Measurements from ENCODE around the gene LRP2.

Gene LRP2

DNA sequence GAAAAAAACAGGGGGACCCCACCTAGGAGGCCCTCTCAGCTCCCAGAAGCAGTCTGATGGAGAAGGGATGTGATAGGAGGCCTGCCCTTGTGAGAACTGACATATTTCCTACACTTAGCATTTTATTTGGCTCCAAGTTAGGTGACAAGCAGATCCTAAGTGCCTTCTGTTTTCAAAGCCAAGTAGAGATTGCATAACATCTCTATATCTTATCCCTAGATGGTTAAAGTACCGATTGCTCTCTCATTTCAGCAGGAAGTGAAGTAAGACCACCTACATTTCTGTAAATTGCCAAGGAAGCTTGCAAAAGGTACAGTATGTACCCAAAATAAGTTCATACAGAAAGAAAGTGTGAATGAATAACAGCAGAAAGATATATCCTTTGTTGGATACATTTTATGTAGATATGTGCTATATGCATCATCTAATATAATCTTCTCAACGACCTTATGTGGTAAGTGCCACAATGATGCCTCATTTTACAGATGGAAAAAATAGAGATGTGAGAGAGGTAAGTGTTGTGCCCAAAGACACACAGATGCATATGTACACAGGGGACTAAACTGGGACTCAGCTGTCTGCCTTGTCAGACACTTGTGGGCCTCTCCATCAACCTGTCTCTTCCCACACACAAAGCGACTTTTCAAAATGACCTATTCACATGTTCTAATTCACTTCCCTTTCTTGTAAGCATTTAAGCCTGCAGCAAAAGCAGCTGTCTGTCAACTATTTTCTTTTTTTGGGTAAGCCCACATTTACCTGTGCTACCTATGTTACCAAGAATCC is 254.0 kb downstream of the LRP2 start:
- Histone ChIP-seq H2AFZ (ENCODE audit: low read depth) (no peak overlapping the region), H3K79me2 (ENCODE audit: insufficient read depth, low read depth) (no peaks in the 10 kb centered on the region), H3K9ac (no peak overlapping the region), H3K4me2 (no peak overlapping the region), H4K20me1 (ENCODE audit: insufficient read depth) (no peaks in the 10 kb centered on the region), H3K27me3 (ENCODE audit: insufficient read depth, low read depth) (no peaks in the 10 kb centered on the region), H3K36me3 (ENCODE audit: insufficient read depth) (no peaks in the 10 kb centered on the region), H3K4me1 (ENCODE audit: low read depth, poor library complexity, severe bottlenecking) (peaks cover 18% of the 10 kb centered on the region), H3K27ac (no peak overlapping the region), H3K4me3 (IDR thresholded peaks at IDR 0.05; ENCODE audit: insufficient read depth, low read depth, low read length) (no peak overlapping the region)
- TF ChIP-seq, protein P1, sequence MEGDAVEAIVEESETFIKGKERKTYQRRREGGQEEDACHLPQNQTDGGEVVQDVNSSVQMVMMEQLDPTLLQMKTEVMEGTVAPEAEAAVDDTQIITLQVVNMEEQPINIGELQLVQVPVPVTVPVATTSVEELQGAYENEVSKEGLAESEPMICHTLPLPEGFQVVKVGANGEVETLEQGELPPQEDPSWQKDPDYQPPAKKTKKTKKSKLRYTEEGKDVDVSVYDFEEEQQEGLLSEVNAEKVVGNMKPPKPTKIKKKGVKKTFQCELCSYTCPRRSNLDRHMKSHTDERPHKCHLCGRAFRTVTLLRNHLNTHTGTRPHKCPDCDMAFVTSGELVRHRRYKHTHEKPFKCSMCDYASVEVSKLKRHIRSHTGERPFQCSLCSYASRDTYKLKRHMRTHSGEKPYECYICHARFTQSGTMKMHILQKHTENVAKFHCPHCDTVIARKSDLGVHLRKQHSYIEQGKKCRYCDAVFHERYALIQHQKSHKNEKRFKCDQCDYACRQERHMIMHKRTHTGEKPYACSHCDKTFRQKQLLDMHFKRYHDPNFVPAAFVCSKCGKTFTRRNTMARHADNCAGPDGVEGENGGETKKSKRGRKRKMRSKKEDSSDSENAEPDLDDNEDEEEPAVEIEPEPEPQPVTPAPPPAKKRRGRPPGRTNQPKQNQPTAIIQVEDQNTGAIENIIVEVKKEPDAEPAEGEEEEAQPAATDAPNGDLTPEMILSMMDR (conservative IDR thresholded peaks at IDR 0.05; ENCODE audit: low read depth, low read length), result no peak

DNA sequence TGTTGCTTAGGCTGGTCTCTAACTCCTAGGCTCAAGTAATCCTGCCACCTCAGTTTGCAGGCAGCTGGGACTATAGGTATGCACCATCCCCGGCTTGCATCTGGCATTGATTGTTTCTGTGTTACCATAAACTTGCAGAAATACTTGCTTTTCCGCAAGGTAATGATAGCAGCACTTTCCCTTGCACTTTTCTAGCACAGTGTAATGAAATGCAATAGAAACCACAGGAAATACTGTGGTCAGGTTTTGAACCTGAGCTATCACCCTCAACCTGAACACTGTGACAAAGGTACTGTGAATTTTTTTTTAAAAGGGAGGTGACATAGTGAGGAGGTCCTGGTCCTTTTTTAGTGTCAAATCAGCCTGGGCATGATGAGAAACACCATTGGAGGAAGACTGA is 254.7 kb downstream of the LRP2 start:
- Histone ChIP-seq H3K4me3 (IDR thresholded peaks at IDR 0.05; ENCODE audit: insufficient read depth, low read depth, low read length) (no peak overlapping the region), H3K27me3 (ENCODE audit: insufficient read depth, low read depth) (no peaks in the 10 kb centered on the region), H3K9ac (no peak overlapping the region), H2AFZ (ENCODE audit: low read depth) (no peak overlapping the region), H3K4me1 (ENCODE audit: low read depth, poor library complexity, severe bottlenecking) (peaks cover 18% of the 10 kb centered on the region), H3K4me2 (no peak overlapping the region), H3K36me3 (ENCODE audit: insufficient read depth) (no peaks in the 10 kb centered on the region), H3K27ac (no peak overlapping the region), H4K20me1 (ENCODE audit: insufficient read depth) (no peaks in the 10 kb centered on the region), H3K79me2 (ENCODE audit: insufficient read depth, low read depth) (no peaks in the 10 kb centered on the region)
- TF ChIP-seq, protein P1 (conservative IDR thresholded peaks at IDR 0.05; ENCODE audit: low read depth, low read length), result no peak

GRCh38 chr2:169106563-169107545 is 255.5 kb downstream of the LRP2 start:
- H3K4me2 ChIP-seq, result no peak overlapping the region
- TF ChIP-seq, protein P1 (conservative IDR thresholded peaks at IDR 0.05; ENCODE audit: low read depth, low read length), result no peak

GRCh38 chr2:169106134-169106533 is 256.2 kb downstream of the LRP2 start:
- Histone ChIP-seq H3K27ac (no peak overlapping the region), H3K27me3 (ENCODE audit: insufficient read depth, low read depth) (no peaks in the 10 kb centered on the region), H3K79me2 (ENCODE audit: insufficient read depth, low read depth) (no peaks in the 10 kb centered on the region), H4K20me1 (ENCODE audit: insufficient read depth) (no peaks in the 10 kb centered on the region), H3K36me3 (ENCODE audit: insufficient read depth) (no peaks in the 10 kb centered on the region), H3K9ac (no peak overlapping the region), H3K4me1 (ENCODE audit: low read depth, poor library complexity, severe bottlenecking) (peaks cover 18% of the 10 kb centered on the region), H2AFZ (ENCODE audit: low read depth) (no peak overlapping the region), H3K4me3 (IDR thresholded peaks at IDR 0.05; ENCODE audit: insufficient read depth, low read depth, low read length) (no peak overlapping the region), H3K4me2 (no peak overlapping the region)
- TF ChIP-seq, protein P1 (conservative IDR thresholded peaks at IDR 0.05; ENCODE audit: low read depth, low read length), result no peak

More at GRCh38 chr2:169106563-169107545, 255.5 kb downstream of the LRP2 start:
- H2AFZ ChIP-seq (ENCODE audit: low read depth), result no peak overlapping the region
- H3K4me1 ChIP-seq (ENCODE audit: low read depth, poor library complexity, severe bottlenecking), result peaks cover 18% of the 10 kb centered on the region
- H3K4me3 ChIP-seq (IDR thresholded peaks at IDR 0.05; ENCODE audit: insufficient read depth, low read depth, low read length), result no peak overlapping the region
- H4K20me1 ChIP-seq (ENCODE audit: insufficient read depth), result no peaks in the 10 kb centered on the region
- H3K79me2 ChIP-seq (ENCODE audit: insufficient read depth, low read depth), result no peaks in the 10 kb centered on the region
- H3K9ac ChIP-seq, result no peak overlapping the region
- H3K36me3 ChIP-seq (ENCODE audit: insufficient read depth), result no peaks in the 10 kb centered on the region
- H3K27me3 ChIP-seq (ENCODE audit: insufficient read depth, low read depth), result no peaks in the 10 kb centered on the region
- H3K27ac ChIP-seq, result no peak overlapping the region
